ENCODE results near the gene SLC36A1. TPM values are rescaled to one million over a fixed set of nuclear protein-coding genes. Genes with fewer than 3 reads are reported as not detected.

Gene SLC36A1
- total RNA-seq, 1 donor from 2014 or later = 3.8 TPM

DNA sequence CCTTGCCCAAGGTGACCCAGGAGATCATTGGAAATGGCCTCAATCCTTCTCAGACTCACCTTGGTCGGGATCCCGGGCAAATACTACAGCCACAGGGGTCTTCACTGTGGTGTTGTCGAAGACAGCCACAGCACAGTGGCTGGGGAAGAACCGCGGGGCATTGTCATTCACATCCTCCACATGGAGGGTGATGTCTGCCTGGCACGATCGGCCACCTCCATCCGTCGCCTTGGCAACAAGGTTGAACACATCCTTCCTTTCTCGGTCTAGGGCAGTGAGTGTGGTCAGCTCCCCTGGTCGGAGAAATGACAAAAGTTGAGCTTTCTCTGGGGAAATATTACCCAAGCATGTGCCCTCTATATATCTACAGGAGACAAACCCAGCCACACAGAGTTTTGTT is 86.9 kb downstream of the SLC36A1 start:
- DNase-seq (ENCODE audit: low read depth) = no peak

- no peak for DNase-seq (ENCODE audit: low read depth)
Measured at GRCh38 chr5:151537044-151537443, 89.6 kb downstream of the SLC36A1 start.

DNA sequence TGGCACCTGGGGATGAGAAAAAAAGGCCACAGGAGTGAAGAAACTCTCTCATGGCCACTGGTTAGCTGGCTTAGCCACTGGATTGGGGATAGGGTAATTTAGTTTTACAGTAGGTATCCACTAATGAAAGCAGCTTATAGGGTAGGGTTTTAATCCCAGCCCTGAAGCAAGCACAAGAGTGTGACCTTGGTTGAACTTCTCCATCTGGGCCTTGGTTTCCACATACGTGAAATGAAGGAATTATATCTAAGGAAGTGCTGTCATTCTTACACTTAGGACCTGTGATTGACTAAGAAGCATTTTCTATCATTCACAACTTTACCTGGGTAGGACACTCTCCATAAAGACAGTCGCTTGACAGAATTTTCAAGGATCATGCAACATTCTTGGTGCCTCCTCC is 94.2 kb downstream of the SLC36A1 start:
- no peak for DNase-seq (ENCODE audit: low read depth)

Other genes starting within 250 kb of the SLC36A1 start
- gene CCDC69, start 223.5 kb upstream of the SLC36A1 start, total RNA-seq = 1.1 and 1.6 TPM in 2 replicates
- 17.4 and 17.9 TPM in 2 replicates for gene GM2A, start 194.4 kb upstream of the SLC36A1 start, total RNA-seq
- not detected in 2 replicates for gene SLC36A3, start 143.8 kb upstream of the SLC36A1 start, total RNA-seq
- gene SLC36A2, start 100.0 kb upstream of the SLC36A1 start, total RNA-seq = 0.89 TPM in 1 of 2 replicates, not detected in the other
- gene FAT2, start 143.7 kb downstream of the SLC36A1 start, total RNA-seq = 0.17 and 0.89 TPM in 2 replicates
- 103 and 242 TPM in 2 replicates for gene SPARC, start 239.3 kb downstream of the SLC36A1 start, total RNA-seq

Data from renal cortical epithelial cell (primary cell).